Heart left ventricle (tissue), 13 donors: Measurements from ENCODE around the gene CTLA4.

Source experiments
- POLR2A ChIP-seq, 2 donors: fragments of 450-650 bp; IDR thresholded peaks; one replicate each; pipeline ENCODE4 v1.6.1; 2017; ENCODE audit warnings: antibody characterized with exemption in 2 of 2, mild to moderate bottlenecking in 2 of 2, moderate library complexity in 2 of 2
- TF ChIP-seq, protein P1 (sequence below), 12 donors: fragments of 200-600 bp; sonication (generic) in 4 of 12; IDR thresholded peaks; one replicate each; pipeline versions ENCODE4 v1.5.0 to v1.8.0; 2018 to 2022; ENCODE audit warnings: antibody characterized with exemption in 12 of 12, mild to moderate bottlenecking in 5 of 12
- donor health status: ischemic (EF 13 %, LVEDD 7.1; RV severe dilation, severe dysfunction).
- donor health status: DM: no; HTN: yes; CAD: no.
- donor health status: DM: no; HTN: no; CAD: no.
- donor health status: ischemic (EF 25% LVEDD 6.9; RV normal size, moderate dysfunction).
- donor health status: ischemic (EF 25% LVEDD 5.7; RV mildly dilated, moderate dysfunction).
- donor health status: ischemic (EF 35%, LVEDD 5.7; RV mildly dilated, moderate dysfunction).
- donor health status: nonischemic (EF 11% LVEDD 7.7; RV severe dilation, severe dysfunction).
- donor health status: DM: yes; HTN: yes; CAD: no.
- donor health status: PGD.
- donor health status: ischemic (EF 29% LVEDD 5.4; RV normal size, mild dysfunction).
- donor health status: nonischemic (EF 23%, LVEDD 6.1; RV moderate dilation, normal function).

DNA sequence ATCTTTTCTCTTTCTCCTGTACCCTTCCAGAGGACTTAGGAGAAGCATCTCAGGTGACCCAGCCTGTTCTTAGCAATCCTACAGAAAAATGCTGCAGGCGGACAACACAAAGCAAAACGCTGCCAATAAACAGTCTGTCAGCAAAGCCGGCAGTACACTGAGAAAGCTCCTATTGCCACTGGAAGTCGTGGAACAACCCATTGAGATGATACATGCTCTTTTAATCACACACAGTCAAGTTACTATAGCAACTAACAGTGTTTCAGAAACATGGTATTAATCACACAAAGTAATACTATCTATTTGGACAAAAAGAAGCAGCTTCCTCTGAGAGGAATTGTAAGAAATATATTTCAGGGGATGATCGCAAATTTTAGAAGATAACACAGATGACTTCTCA lies 10.5 kb downstream of the CTLA4 start:
- TF ChIP-seq, protein P1, sequence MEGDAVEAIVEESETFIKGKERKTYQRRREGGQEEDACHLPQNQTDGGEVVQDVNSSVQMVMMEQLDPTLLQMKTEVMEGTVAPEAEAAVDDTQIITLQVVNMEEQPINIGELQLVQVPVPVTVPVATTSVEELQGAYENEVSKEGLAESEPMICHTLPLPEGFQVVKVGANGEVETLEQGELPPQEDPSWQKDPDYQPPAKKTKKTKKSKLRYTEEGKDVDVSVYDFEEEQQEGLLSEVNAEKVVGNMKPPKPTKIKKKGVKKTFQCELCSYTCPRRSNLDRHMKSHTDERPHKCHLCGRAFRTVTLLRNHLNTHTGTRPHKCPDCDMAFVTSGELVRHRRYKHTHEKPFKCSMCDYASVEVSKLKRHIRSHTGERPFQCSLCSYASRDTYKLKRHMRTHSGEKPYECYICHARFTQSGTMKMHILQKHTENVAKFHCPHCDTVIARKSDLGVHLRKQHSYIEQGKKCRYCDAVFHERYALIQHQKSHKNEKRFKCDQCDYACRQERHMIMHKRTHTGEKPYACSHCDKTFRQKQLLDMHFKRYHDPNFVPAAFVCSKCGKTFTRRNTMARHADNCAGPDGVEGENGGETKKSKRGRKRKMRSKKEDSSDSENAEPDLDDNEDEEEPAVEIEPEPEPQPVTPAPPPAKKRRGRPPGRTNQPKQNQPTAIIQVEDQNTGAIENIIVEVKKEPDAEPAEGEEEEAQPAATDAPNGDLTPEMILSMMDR (IDR thresholded peaks at IDR 0.05): no peak
- TF ChIP-seq POLR2A (IDR thresholded peaks at IDR 0.05): no peak
